Measurements from ENCODE around the gene CBARP. TPM values are rescaled to one million over a fixed set of nuclear protein-coding genes. Genes with fewer than 3 reads are reported as not detected.

CBARP gene
- total and polyA plus RNA-seq, 9 of the 15 experiments (the other 6 are each of a cell fraction or from before 2014, with no cell fraction given) = 0.03 to 8.9 (median 1.2) TPM; not detected in 1

DNA sequence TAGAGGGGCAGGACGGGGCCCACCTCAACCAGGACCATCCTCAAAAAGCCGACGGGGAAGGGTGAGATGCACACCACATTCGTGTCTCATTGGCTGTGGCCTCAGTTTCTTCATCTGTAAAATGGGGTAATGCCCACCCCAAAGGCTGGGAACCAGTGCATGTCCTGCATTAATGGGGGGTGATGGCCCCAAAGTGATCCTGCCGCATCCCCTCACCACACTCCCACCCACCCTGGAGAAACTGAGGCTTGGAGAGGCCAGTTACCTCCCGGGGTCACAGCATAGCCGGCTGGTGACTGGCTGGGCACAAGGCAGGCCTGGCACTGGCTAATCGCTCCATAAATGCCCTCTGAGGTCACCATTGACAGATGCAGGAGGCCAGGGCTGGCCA lies 9.9 kb upstream of the CBARP start (continued):
- TF ChIP-seq, protein P1, sequence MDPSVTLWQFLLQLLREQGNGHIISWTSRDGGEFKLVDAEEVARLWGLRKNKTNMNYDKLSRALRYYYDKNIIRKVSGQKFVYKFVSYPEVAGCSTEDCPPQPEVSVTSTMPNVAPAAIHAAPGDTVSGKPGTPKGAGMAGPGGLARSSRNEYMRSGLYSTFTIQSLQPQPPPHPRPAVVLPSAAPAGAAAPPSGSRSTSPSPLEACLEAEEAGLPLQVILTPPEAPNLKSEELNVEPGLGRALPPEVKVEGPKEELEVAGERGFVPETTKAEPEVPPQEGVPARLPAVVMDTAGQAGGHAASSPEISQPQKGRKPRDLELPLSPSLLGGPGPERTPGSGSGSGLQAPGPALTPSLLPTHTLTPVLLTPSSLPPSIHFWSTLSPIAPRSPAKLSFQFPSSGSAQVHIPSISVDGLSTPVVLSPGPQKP (CRISPR knock-in tag; IDR thresholded peaks at IDR 0.05) = no peak
- TF ChIP-seq ZZZ3 (IDR thresholded peaks at IDR 0.05) (no peak), LARP7 (IDR thresholded peaks at IDR 0.05) (no peak), ZNF436 (CRISPR knock-in tag; IDR thresholded peaks at IDR 0.05) (no peak), TEAD2 (tag; IDR thresholded peaks at IDR 0.05) (no peak), NFIX (CRISPR knock-in tag; IDR thresholded peaks at IDR 0.05; ENCODE audit: low read depth) (no peak), ZNF79 (CRISPR knock-in tag; IDR thresholded peaks at IDR 0.05; ENCODE audit: low read depth) (no peak), ELF2 (CRISPR knock-in tag; IDR thresholded peaks at IDR 0.05) (no peak), ZNF143 (CRISPR knock-in tag; IDR thresholded peaks at IDR 0.05) (no peak), ZNF384 (IDR thresholded peaks at IDR 0.05; ENCODE audit: low read depth, low read length) (no peak), GTF2E2 (tag; IDR thresholded peaks at IDR 0.05) (no peak), ZNF507 (tag; conservative IDR thresholded peaks at IDR 0.05) (no peak), ZNF282 (CRISPR knock-in tag; IDR thresholded peaks at IDR 0.05) (no peak), MED1 (CRISPR knock-in tag; IDR thresholded peaks at IDR 0.05; ENCODE audit: borderline replicate concordance) (no peak), NCOA2 (IDR thresholded peaks at IDR 0.05; ENCODE audit: partially characterized antibody in 2 of 2) (no peak), ZNF785 (CRISPR knock-in tag; IDR thresholded peaks at IDR 0.05) (no peak)
- TF ChIP-seq, protein P2, sequence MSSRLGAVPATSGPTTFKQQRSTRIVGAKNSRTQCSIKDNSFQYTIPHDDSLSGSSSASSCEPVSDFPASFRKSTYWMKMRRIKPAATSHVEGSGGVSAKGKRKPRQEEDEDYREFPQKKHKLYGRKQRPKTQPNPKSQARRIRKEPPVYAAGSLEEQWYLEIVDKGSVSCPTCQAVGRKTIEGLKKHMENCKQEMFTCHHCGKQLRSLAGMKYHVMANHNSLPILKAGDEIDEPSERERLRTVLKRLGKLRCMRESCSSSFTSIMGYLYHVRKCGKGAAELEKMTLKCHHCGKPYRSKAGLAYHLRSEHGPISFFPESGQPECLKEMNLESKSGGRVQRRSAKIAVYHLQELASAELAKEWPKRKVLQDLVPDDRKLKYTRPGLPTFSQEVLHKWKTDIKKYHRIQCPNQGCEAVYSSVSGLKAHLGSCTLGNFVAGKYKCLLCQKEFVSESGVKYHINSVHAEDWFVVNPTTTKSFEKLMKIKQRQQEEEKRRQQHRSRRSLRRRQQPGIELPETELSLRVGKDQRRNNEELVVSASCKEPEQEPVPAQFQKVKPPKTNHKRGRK (tag; IDR thresholded peaks at IDR 0.05) = no peak
- TF ChIP-seq, protein P3, sequence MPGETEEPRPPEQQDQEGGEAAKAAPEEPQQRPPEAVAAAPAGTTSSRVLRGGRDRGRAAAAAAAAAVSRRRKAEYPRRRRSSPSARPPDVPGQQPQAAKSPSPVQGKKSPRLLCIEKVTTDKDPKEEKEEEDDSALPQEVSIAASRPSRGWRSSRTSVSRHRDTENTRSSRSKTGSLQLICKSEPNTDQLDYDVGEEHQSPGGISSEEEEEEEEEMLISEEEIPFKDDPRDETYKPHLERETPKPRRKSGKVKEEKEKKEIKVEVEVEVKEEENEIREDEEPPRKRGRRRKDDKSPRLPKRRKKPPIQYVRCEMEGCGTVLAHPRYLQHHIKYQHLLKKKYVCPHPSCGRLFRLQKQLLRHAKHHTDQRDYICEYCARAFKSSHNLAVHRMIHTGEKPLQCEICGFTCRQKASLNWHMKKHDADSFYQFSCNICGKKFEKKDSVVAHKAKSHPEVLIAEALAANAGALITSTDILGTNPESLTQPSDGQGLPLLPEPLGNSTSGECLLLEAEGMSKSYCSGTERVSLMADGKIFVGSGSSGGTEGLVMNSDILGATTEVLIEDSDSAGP (CRISPR knock-in tag; IDR thresholded peaks at IDR 0.05) = no peak
- TF ChIP-seq, protein P4, sequence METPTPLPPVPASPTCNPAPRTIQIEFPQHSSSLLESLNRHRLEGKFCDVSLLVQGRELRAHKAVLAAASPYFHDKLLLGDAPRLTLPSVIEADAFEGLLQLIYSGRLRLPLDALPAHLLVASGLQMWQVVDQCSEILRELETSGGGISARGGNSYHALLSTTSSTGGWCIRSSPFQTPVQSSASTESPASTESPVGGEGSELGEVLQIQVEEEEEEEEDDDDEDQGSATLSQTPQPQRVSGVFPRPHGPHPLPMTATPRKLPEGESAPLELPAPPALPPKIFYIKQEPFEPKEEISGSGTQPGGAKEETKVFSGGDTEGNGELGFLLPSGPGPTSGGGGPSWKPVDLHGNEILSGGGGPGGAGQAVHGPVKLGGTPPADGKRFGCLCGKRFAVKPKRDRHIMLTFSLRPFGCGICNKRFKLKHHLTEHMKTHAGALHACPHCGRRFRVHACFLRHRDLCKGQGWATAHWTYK (CRISPR knock-in tag; IDR thresholded peaks at IDR 0.05) = 0 out of 2 replicates have a peak, but pooled peaks have one; percentile 25
- TF ChIP-seq, protein P5, sequence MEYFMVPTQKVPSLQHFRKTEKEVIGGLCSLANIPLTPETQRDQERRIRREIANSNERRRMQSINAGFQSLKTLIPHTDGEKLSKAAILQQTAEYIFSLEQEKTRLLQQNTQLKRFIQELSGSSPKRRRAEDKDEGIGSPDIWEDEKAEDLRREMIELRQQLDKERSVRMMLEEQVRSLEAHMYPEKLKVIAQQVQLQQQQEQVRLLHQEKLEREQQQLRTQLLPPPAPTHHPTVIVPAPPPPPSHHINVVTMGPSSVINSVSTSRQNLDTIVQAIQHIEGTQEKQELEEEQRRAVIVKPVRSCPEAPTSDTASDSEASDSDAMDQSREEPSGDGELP (CRISPR knock-in tag; IDR thresholded peaks at IDR 0.05; ENCODE audit: borderline replicate concordance) = no peak
- TF ChIP-seq, protein P6, sequence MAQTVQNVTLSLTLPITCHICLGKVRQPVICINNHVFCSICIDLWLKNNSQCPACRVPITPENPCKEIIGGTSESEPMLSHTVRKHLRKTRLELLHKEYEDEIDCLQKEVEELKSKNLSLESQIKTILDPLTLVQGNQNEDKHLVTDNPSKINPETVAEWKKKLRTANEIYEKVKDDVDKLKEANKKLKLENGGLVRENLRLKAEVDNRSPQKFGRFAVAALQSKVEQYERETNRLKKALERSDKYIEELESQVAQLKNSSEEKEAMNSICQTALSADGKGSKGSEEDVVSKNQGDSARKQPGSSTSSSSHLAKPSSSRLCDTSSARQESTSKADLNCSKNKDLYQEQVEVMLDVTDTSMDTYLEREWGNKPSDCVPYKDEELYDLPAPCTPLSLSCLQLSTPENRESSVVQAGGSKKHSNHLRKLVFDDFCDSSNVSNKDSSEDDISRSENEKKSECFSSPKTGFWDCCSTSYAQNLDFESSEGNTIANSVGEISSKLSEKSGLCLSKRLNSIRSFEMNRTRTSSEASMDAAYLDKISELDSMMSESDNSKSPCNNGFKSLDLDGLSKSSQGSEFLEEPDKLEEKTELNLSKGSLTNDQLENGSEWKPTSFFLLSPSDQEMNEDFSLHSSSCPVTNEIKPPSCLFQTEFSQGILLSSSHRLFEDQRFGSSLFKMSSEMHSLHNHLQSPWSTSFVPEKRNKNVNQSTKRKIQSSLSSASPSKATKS (CRISPR knock-in tag; IDR thresholded peaks at IDR 0.05) = no peak

Measured in K562 (cell line).